Astrocyte (in vitro differentiated cells and primary cell): ENCODE measurements around the gene MALAT1. TPM values are rescaled to one million over a fixed set of nuclear protein-coding genes. Genes with fewer than 3 reads are reported as not detected.
A peak's percentile ranks its signal among the peaks of the same experiment; 100 is the strongest.
"Not testable (repeated sequence)": the region's sequence is repeated elsewhere in the genome, so short reads cannot be mapped to it uniquely, and the experiment has no call there.

Experiments
- DNase-seq: peaks from one replicate; pipeline ENCODE4 v3.0.0-alpha.2; 2010; ENCODE audit warnings: low read depth
- FAIRE-seq: peaks from 2 replicates; lab custom pipeline; 2011; peaks lifted over from hg19 to GRCh38; lab: Jason Lieb, UNC
- H2AFZ ChIP-seq: 2 replicates; pipeline ENCODE4 v1.6.0; 2012; ENCODE audit warnings: low read depth, low read length, inconsistent platforms
- H3K27ac ChIP-seq: 2 replicates; pipeline ENCODE4 v1.5.1; 2011; ENCODE audit warnings: low read depth, low read length, inconsistent platforms
- H3K27me3 ChIP-seq: 2 replicates; pipeline ENCODE4 v1.6.0; 2011; ENCODE audit warnings: low read length, inconsistent platforms; ENCODE audit not compliant: insufficient read depth
- H3K36me3 ChIP-seq: 2 replicates; pipeline ENCODE4 v1.5.1; 2011; ENCODE audit warnings: low read length, inconsistent platforms; ENCODE audit not compliant: insufficient read depth
- H3K4me1 ChIP-seq: 2 replicates; pipeline ENCODE4 v1.5.1; 2011; ENCODE audit warnings: low read length, inconsistent platforms; ENCODE audit not compliant: insufficient read depth
- H3K4me2 ChIP-seq: 2 replicates; pipeline ENCODE4 v1.6.0; 2012; ENCODE audit warnings: low read length, inconsistent platforms
- H3K4me3 ChIP-seq: 2 replicates; pipeline ENCODE4 v1.5.1; 2011; ENCODE audit warnings: low read depth, mild to moderate bottlenecking, low read length, inconsistent platforms; ENCODE audit not compliant: insufficient read depth
- H3K79me2 ChIP-seq: 2 replicates; pipeline ENCODE4 v1.6.0; 2012; ENCODE audit warnings: mild to moderate bottlenecking, low read length, inconsistent platforms; ENCODE audit not compliant: insufficient read depth
- H3K9ac ChIP-seq: 2 replicates; pipeline ENCODE4 v1.6.0; 2012; ENCODE audit warnings: mild to moderate bottlenecking, low read length, inconsistent platforms
- H3K9me3 ChIP-seq: 2 replicates; pipeline ENCODE4 v1.5.1; 2012; ENCODE audit warnings: low read depth, mild to moderate bottlenecking, low read length, inconsistent platforms; ENCODE audit not compliant: insufficient read depth
- H4K20me1 ChIP-seq: 2 replicates; pipeline ENCODE4 v1.6.0; 2012; ENCODE audit warnings: low read length, inconsistent platforms; ENCODE audit not compliant: insufficient read depth
- H3K27ac Mint-ChIP-seq: one replicate; pipeline ENCODE4 v1.8.0; 2021; ENCODE audit warnings: mild to moderate bottlenecking, mixed read lengths; ENCODE audit not compliant: unreplicated experiment
- H3K27me3 Mint-ChIP-seq: one replicate; pipeline ENCODE4 v1.8.0; 2021; ENCODE audit warnings: low read depth, mixed read lengths; ENCODE audit not compliant: unreplicated experiment
- H3K36me3 Mint-ChIP-seq: one replicate; pipeline ENCODE4 v1.8.0; 2021; ENCODE audit warnings: low read depth, mixed read lengths; ENCODE audit not compliant: unreplicated experiment
- H3K4me1 Mint-ChIP-seq: one replicate; pipeline ENCODE4 v1.8.0; 2021; ENCODE audit warnings: low read depth, mixed read lengths; ENCODE audit not compliant: unreplicated experiment
- H3K4me3 Mint-ChIP-seq: one replicate; pipeline ENCODE4 v1.8.0; 2021; ENCODE audit warnings: mild to moderate bottlenecking, moderate library complexity, mixed read lengths; ENCODE audit not compliant: unreplicated experiment
- H3K9me3 Mint-ChIP-seq: one replicate; pipeline ENCODE4 v1.8.0; 2021; ENCODE audit warnings: mild to moderate bottlenecking, mixed read lengths; ENCODE audit not compliant: unreplicated experiment
- CTCF ChIP-seq: IDR thresholded peaks from 2 replicates; pipeline ENCODE4 v1.5.1; 2011; ENCODE audit warnings: low read depth, mild to moderate bottlenecking, inconsistent platforms, low read length, moderate library complexity; ENCODE audit not compliant: insufficient read depth
- EZH2 ChIP-seq: IDR thresholded peaks from 2 replicates; pipeline ENCODE4 v1.6.1; 2012; ENCODE audit warnings: mild to moderate bottlenecking, low read length, inconsistent platforms; ENCODE audit not compliant: insufficient read depth
- total RNA-seq: library from RNA; stranded (reverse); gene quantifications from 2 replicates; pipeline ENCODE4 v1.2.1, GENCODE V29; 2021

Gene MALAT1
- total RNA-seq, 1 donor from 2014 or later, result 8,991 TPM

- H3K4me3 Mint-ChIP-seq, result no peak overlapping the region
- DNase-seq, result no peak
Measured at GRCh38 chr11:65516135-65516968, 17.5 kb downstream of the MALAT1 start.

DNA sequence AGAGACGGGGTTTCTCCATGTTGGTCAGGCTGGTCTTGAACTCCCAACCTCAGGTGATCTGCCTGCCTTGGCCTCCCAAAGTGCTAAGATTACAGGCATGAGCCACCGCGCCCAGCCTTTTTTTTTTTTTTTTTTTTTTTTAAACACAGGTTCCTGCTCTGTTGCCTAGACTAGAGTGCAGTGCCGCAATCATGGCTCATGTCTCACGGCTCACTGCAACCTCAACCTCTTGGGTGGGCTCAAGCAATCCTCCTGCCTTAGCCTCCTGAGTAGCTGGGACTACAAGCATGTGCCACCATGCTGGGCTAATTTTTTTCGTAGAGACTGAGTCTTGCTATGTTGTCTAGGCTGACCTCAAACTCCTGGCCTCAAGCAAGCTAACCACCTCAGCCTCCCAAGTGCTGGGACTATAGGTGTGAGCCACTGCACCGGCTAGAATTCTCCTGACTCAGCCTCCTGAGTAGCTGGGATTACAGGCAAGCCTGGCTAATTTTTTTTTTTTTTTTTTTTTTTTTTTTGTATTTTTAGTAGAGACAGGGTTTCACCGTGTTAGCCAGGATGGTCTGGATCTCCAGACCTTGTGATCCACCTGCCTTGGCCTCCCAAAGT, 20.2 kb downstream of the MALAT1 start:
- not testable (repeated sequence) for H3K27ac Mint-ChIP-seq, H3K4me2 ChIP-seq, H3K79me2 ChIP-seq, H3K9me3 ChIP-seq, FAIRE-seq, H3K27me3 Mint-ChIP-seq, DNase-seq, H3K36me3 ChIP-seq, H3K4me3 ChIP-seq, H3K9me3 Mint-ChIP-seq, H3K9ac ChIP-seq, H4K20me1 ChIP-seq, H3K4me1 Mint-ChIP-seq, H3K4me3 Mint-ChIP-seq, H2AFZ ChIP-seq, H3K36me3 Mint-ChIP-seq, H3K27ac ChIP-seq, H3K27me3 ChIP-seq, H3K4me1 ChIP-seq

More at GRCh38 chr11:65516135-65516968, 17.5 kb downstream of the MALAT1 start:
- Mint-ChIP-seq H3K27ac (no peak overlapping the region), H3K27me3 (peaks cover 4% of the 10 kb centered on the region), H3K36me3 (no peaks in the 10 kb centered on the region), H3K9me3 (no peaks in the 10 kb centered on the region), H3K4me1 (no peaks in the 10 kb centered on the region)
- Histone ChIP-seq H3K27ac (no peak overlapping the region), H2AFZ (no peak overlapping the region), H3K27me3 (no peaks in the 10 kb centered on the region), H3K9me3 (no peaks in the 10 kb centered on the region), H4K20me1 (no peaks in the 10 kb centered on the region), H3K4me3 (no peak overlapping the region), H3K79me2 (no peaks in the 10 kb centered on the region), H3K9ac (no peak overlapping the region), H3K4me2 (no peak overlapping the region), H3K36me3 (no peaks in the 10 kb centered on the region), H3K4me1 (no peaks in the 10 kb centered on the region)
- TF ChIP-seq CTCF (no peak), EZH2 (no peak)
- no peak for FAIRE-seq

- Mint-ChIP-seq H3K4me1 (peaks cover 19% of the 10 kb centered on the region), H3K27ac (peak overlapping the region; percentile 58)
- H3K4me3 ChIP-seq, H3K9me3 Mint-ChIP-seq, H3K4me2 ChIP-seq, H3K4me3 Mint-ChIP-seq, DNase-seq, H3K36me3 Mint-ChIP-seq, H3K27me3 Mint-ChIP-seq, H3K27ac ChIP-seq, H3K27me3 ChIP-seq, H3K36me3 ChIP-seq, H2AFZ ChIP-seq, FAIRE-seq, H3K9ac ChIP-seq, H3K9me3 ChIP-seq: not testable (repeated sequence)
- peaks cover 20% of the 10 kb centered on the region for H3K79me2 ChIP-seq
- peaks cover 15% of the 10 kb centered on the region for H4K20me1 ChIP-seq
- peaks cover 14% of the 10 kb centered on the region for H3K4me1 ChIP-seq
Measured at GRCh38 chr11:65521777-65522521, 23.1 kb downstream of the MALAT1 start.

DNA sequence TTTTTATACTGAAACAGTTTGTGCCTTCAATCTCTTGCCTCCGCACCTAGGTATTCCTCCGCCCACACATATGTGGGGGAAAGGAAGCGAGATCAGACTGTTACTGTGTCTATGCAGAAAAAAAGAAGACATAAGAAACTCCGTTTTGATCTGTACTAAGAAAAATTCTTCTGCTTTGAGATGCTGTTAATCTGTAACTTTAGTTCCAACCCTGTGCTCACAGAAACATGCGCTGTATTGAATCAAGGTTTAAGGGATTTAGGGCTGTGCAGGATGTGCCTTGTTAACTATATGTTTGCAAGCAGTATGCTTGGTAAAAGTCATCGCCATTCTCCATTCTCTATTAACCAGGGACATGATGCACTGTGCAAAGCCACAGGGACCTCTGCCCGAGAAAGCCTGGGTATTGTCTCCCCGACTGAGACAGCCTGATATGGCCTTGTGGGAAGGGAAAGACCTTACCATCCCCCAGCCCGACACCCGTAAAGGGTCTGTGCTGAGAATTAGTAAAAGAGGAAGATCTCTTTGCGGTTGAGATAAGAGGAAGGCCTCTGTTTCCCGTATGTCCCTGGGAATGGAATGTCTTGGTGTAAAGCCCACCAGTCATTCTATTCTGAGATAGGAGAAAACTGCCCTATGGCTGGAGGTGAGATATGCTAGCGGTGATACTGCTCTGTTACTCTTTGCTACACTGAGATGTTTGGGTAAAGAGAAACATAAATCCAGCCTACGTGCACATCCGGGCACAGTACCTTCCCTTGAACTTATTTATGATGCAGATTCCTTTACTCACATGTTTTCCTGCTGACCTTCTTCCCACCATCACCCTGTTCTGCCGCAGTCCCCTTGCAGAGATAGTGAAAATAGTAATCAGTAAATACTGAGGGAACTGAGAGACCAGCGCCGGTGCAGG, 24.1 kb downstream of the MALAT1 start:
- not testable (repeated sequence) for H3K36me3 ChIP-seq, H3K4me2 ChIP-seq, H3K9ac ChIP-seq, H3K9me3 Mint-ChIP-seq, H3K27me3 Mint-ChIP-seq, H3K27me3 ChIP-seq, H3K4me3 ChIP-seq, H2AFZ ChIP-seq, H3K4me3 Mint-ChIP-seq, FAIRE-seq, DNase-seq, H3K27ac Mint-ChIP-seq, H3K9me3 ChIP-seq, H3K27ac ChIP-seq, H3K36me3 Mint-ChIP-seq
- Histone ChIP-seq H3K4me1 (peaks cover 14% of the 10 kb centered on the region), H4K20me1 (peaks cover 23% of the 10 kb centered on the region), H3K79me2 (peaks cover 28% of the 10 kb centered on the region)
- peaks cover 21% of the 10 kb centered on the region for H3K4me1 Mint-ChIP-seq
